ENCODE results near the gene MAST2.

GRCh38 chr1:45913183-45913683 lies 109.8 kb downstream of the MAST2 start:
- no peak for TF ChIP-seq CTCF (IDR thresholded peaks at IDR 0.05)
- no peak for TF ChIP-seq POLR2A (IDR thresholded peaks at IDR 0.05)
